Suprapubic skin (tissue), 4 donors: ENCODE results near the gene LMX1B. TPM values are rescaled to one million over a fixed set of nuclear protein-coding genes. Genes with fewer than 3 reads are reported as not detected.

ENCODE experiments used
- DNase-seq, 2 donors: peaks; one replicate each; pipeline ENCODE4 v3.0.0-alpha.2; 2019; ENCODE audit warnings: low spot score in 2 of 2
- H3K27ac ChIP-seq: fragments of 200-600 bp; sonication (generic); one replicate; pipeline ENCODE4 v1.5.1; 2019
- H3K27me3 ChIP-seq: fragments of 200-600 bp; sonication (generic); one replicate; pipeline ENCODE4 v1.5.1; 2019
- H3K36me3 ChIP-seq: fragments of 200-600 bp; sonication (generic); one replicate; pipeline ENCODE4 v1.5.1; 2019
- H3K4me1 ChIP-seq: fragments of 200-600 bp; sonication (generic); one replicate; pipeline ENCODE4 v1.5.1; 2019
- H3K4me3 ChIP-seq: fragments of 200-600 bp; sonication (generic); one replicate; pipeline ENCODE4 v1.5.1; 2019; ENCODE audit warnings: mild to moderate bottlenecking
- H3K9me3 ChIP-seq: fragments of 200-600 bp; sonication (generic); one replicate; pipeline ENCODE4 v1.5.1; 2019
- EP300 ChIP-seq: sonication (generic); formaldehyde crosslinking; IDR thresholded peaks from one replicate; pipeline ENCODE4 v1.6.1; 2017; ENCODE audit warnings: antibody characterized with exemption
- POLR2A ChIP-seq, 2 donors: fragments of 450-650 bp; IDR thresholded peaks; one replicate each; pipeline ENCODE4 v1.6.1; 2017; ENCODE audit warnings: antibody characterized with exemption in 2 of 2, mild to moderate bottlenecking in 2 of 2, moderate library complexity in 2 of 2
- POLR2AphosphoS5 ChIP-seq, 3 donors: sonication (generic); formaldehyde crosslinking; IDR thresholded peaks; one replicate each; pipeline ENCODE4 v1.6.1; 2017; ENCODE audit warnings: antibody characterized with exemption in 3 of 3
- WGBS: methylation state at CpG from one replicate; pipeline ENCODE4 v1.1.5; 2018; 5-methylcytosine and 5-hydroxymethylcytosine counted together
- total RNA-seq, 4 donors: library from RNA; depleted of rRNA; stranded (reverse); fragments of >200 nt; gene quantifications; one replicate each; pipeline ENCODE4 v1.1.0, GENCODE V29; 2016
- TF ChIP-seq, protein P1 (sequence below), 2 donors: fragments of 200-600 bp in 1 of 2; fragments of 450-650 bp in 1 of 2; sonication (generic) in 1 of 2; IDR thresholded peaks; one replicate each; pipeline ENCODE4 v1.5.1; 2016 to 2019; ENCODE audit warnings: antibody characterized with exemption in 2 of 2, mild to moderate bottlenecking in 1 of 2, moderate library complexity in 1 of 2

Gene LMX1B
- total RNA-seq, 4 donors from 2014 or later = 2.4 to 7.8 (median 5.7) TPM

DNA sequence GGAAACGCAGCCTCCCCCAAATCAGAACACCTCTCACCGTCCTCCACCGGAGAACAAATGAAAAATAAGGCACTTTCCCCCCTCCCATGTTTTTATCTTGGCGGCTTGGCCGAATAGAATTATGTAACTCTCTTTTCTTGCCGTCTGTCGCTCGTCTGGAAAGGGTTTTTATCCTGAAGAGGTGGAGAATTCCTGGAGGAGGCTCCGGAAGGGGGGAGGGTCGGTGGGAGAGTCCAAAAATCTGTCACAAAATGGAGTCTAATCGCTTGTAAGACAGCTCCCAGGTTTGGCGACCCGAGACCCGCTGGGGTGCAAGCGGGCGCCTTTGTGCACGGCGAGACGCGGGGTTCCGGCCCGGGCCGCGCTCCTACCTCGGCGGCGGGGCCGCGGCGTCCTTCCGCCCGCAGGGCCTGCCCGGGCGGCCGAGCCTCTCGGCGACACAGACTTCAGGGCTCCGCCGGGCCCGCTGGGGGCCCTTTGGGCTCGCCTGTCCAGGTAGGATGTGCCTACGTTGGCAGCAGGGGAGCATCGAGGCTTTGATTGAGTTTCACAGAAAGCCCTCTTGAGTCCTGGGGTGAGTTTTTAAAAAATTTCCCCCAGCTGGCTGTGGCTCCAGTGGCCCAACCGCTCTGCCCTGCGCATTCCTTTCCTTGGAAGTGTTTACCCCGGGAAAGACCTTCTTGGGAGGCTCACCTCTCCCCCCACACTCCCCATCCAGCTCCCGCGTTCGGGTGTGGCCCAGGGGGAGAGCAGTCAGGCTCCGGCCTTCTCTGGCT is 5.0 kb downstream of the LMX1B start:
- TF ChIP-seq, protein P1, sequence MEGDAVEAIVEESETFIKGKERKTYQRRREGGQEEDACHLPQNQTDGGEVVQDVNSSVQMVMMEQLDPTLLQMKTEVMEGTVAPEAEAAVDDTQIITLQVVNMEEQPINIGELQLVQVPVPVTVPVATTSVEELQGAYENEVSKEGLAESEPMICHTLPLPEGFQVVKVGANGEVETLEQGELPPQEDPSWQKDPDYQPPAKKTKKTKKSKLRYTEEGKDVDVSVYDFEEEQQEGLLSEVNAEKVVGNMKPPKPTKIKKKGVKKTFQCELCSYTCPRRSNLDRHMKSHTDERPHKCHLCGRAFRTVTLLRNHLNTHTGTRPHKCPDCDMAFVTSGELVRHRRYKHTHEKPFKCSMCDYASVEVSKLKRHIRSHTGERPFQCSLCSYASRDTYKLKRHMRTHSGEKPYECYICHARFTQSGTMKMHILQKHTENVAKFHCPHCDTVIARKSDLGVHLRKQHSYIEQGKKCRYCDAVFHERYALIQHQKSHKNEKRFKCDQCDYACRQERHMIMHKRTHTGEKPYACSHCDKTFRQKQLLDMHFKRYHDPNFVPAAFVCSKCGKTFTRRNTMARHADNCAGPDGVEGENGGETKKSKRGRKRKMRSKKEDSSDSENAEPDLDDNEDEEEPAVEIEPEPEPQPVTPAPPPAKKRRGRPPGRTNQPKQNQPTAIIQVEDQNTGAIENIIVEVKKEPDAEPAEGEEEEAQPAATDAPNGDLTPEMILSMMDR (IDR thresholded peaks at IDR 0.05) = no peak
- TF ChIP-seq POLR2A (IDR thresholded peaks at IDR 0.05) (no peak), POLR2AphosphoS5 (IDR thresholded peaks at IDR 0.05) (no peak), EP300 (no peak)
- H3K27ac ChIP-seq = peak overlapping the region; percentile 42

DNA sequence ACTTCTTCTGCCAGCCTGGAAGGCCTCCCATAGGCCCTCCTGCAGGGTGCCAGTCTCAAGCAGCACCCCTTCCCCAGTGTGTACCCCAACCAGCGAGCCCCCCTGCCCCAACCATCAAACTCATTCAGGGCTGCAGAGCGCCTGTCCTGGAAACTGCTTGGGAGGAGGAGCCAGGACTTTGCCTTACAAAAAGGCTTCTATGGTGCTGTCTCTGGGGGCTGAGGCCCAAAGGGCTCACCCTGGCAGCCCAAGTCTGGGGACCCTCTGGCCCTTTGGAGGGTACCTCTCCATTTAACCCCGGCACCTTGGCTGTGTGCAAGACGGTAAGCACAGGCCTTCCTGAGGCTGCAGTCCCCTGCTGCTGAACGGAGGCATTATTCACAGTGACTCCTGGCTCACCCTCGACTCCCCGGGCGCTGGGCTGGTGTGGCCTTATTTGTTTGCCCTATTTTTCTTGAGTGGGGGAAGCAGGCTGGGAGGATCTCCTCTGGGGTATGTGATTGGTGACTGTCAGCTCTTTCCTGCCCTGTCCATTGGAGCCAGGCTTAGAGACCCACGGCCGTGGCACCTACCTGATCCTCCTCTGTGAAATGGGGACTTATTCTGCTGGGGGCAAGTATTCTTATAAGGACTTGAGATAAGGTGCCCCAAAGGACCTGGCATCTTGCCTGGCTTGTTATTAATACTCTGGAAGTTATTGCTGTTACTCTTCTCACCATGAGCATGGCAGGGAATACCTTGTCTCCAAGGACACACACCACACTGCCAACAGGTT is 5.8 kb downstream of the LMX1B start:
- DNase-seq = no peak
- no peaks in the 10 kb centered on the region for H3K9me3 ChIP-seq
- WGBS = 39% methylated on average over 8 of the region's 10 CpGs
- H3K27me3 ChIP-seq = peaks cover 90% of the 10 kb centered on the region
- no peaks in the 10 kb centered on the region for H3K36me3 ChIP-seq
- peak overlapping the region; percentile 42 for H3K27ac ChIP-seq
- H3K4me3 ChIP-seq = no peak overlapping the region
- no peak for TF ChIP-seq POLR2AphosphoS5 (IDR thresholded peaks at IDR 0.05)
- TF ChIP-seq POLR2A (IDR thresholded peaks at IDR 0.05) = no peak
- no peak for TF ChIP-seq EP300
- TF ChIP-seq, protein P1 (IDR thresholded peaks at IDR 0.05) = no peak
- peaks cover 22% of the 10 kb centered on the region for H3K4me1 ChIP-seq

More for the DNA sequence above, 5.0 kb downstream of the LMX1B start:
- Histone ChIP-seq H3K36me3 (no peaks in the 10 kb centered on the region), H3K27me3 (peaks cover 86% of the 10 kb centered on the region), H3K9me3 (no peaks in the 10 kb centered on the region), H3K4me3 (peak overlapping the region; percentile 28), H3K4me1 (peaks cover 23% of the 10 kb centered on the region)
- no peak for DNase-seq
- WGBS = 42% methylated on average over 25 of the region's 50 CpGs

DNA sequence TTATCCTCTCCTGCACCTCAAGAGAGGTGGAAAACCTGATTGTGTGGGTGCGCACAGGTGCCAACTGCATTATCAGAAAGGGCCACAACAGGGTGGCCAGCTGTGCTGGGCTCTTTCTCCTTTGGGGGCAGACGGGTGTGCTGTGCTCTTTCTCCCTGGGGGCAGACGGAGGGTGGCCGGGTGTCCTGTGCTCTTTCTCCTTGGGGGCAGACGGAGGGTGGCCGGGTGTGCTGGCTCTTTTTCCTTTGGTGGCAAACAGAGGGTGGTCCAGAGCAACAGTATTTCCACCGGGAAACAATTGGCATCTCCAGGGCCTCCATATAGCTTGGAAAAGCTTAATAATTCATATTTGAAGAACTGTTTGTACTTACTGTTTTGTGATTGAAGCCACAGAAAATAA is 6.8 kb downstream of the LMX1B start:
- H3K27me3 ChIP-seq = peaks cover 90% of the 10 kb centered on the region
- DNase-seq = no peak
- H3K36me3 ChIP-seq = no peaks in the 10 kb centered on the region
- TF ChIP-seq, protein P1 (IDR thresholded peaks at IDR 0.05) = no peak
- TF ChIP-seq EP300 (no peak), POLR2AphosphoS5 (IDR thresholded peaks at IDR 0.05) (no peak), POLR2A (IDR thresholded peaks at IDR 0.05) (no peak)
- no peaks in the 10 kb centered on the region for H3K9me3 ChIP-seq
- peaks cover 18% of the 10 kb centered on the region for H3K4me1 ChIP-seq
- no peak overlapping the region for H3K4me3 ChIP-seq
- WGBS = 75% methylated on average over 7 of the region's 7 CpGs
- H3K27ac ChIP-seq = no peak overlapping the region

DNA sequence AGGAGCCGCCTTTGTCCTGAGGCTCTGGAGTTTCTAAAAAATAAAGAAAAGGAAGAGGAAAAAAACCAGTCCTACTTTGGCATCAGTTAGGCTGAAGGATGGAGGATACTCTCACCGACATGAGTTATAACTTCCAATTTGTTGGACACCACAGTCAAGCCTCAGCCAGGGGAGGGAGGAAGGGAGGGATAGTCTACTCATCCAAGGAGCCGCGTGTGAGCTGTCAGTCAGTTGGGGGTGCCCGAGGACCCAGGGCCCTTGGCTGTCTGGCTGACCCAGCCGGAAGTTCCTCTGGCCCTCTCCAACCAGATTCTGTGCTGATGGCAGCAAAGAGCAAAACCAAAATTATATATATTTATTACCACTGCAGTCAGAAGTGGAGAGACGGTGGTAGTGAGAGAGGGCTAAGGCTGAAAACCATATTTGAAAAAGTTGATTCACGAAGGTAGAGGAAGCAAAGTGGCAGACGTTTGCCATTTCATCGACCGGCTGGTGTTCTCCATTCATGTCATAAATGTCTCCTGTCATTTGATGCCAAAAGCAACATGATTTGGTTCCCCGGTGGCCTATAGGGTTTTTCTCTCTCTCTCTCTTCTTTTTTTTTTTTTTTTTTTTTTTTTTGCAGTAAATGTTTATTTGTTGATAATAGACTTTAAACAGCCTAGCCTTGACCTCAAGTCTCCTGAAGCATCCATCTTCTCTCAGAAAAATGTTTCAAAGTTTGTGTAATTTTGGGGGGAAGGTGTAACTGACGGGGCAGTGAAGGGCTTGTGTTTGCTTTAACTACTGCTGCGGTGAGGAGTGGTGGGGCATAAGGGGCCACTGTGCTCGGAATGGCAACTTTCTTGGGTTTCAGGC is 7.6 kb downstream of the LMX1B start:
- DNase-seq = no peak
- Histone ChIP-seq H3K9me3 (no peaks in the 10 kb centered on the region), H3K27me3 (peaks cover 90% of the 10 kb centered on the region), H3K36me3 (no peaks in the 10 kb centered on the region), H3K4me3 (no peak overlapping the region), H3K27ac (no peak overlapping the region), H3K4me1 (peaks cover 19% of the 10 kb centered on the region)
- WGBS = 61% methylated on average over 15 of the region's 15 CpGs
- no peak for TF ChIP-seq POLR2A (IDR thresholded peaks at IDR 0.05)
- TF ChIP-seq, protein P1 (IDR thresholded peaks at IDR 0.05) = no peak
- no peak for TF ChIP-seq POLR2AphosphoS5 (IDR thresholded peaks at IDR 0.05)
- no peak for TF ChIP-seq EP300
